Activated CD8-positive, alpha-beta T cell treated with anti-CD3 and anti-CD28 coated beads for 36 hours (primary cell): ENCODE data around the gene AQP1. TPM values are rescaled to one million over a fixed set of nuclear protein-coding genes. Genes with fewer than 3 reads are reported as not detected.

Source experiments
- ATAC-seq: fragments of 200-7000 bp; cut with Tn5 transposase; one replicate; pipeline ENCODE4 v1.10.0; 2021; ENCODE audit warnings: mild to moderate bottlenecking, moderate library complexity
- CTCF ChIA-PET: fragments of 350-600 bp; sonication (Branson Sonifier 250); formaldehyde crosslinking; loops from one replicate; lab custom pipeline; 2021; ENCODE audit warnings: antibody characterized with exemption; lab: Charles Lee
- POLR2A ChIA-PET: fragments of 350-600 bp; sonication (Branson Sonifier 250); formaldehyde crosslinking; loops from one replicate; lab custom pipeline; 2021; ENCODE audit warnings: antibody characterized with exemption; lab: Charles Lee
- DNase-seq: peaks from one replicate; pipeline ENCODE4 v3.0.0-alpha.2; 2020
- H3K27ac Mint-ChIP-seq: one replicate; pipeline ENCODE4 v1.8.0; 2021; ENCODE audit warnings: mild to moderate bottlenecking, mixed read lengths
- H3K27me3 Mint-ChIP-seq: one replicate; pipeline ENCODE4 v1.8.0; 2021; ENCODE audit warnings: mixed read lengths
- H3K36me3 Mint-ChIP-seq: one replicate; pipeline ENCODE4 v1.8.0; 2021; ENCODE audit warnings: low read depth, mixed read lengths
- H3K4me1 Mint-ChIP-seq: one replicate; pipeline ENCODE4 v1.8.0; 2021; ENCODE audit warnings: low read depth, mixed read lengths
- H3K4me3 Mint-ChIP-seq: one replicate; pipeline ENCODE4 v1.8.0; 2021; ENCODE audit warnings: mild to moderate bottlenecking, moderate library complexity, mixed read lengths
- H3K9me3 Mint-ChIP-seq: one replicate; pipeline ENCODE4 v1.8.0; 2021; ENCODE audit warnings: mixed read lengths
- intact Hi-C: fragments of 100-400 bp; cut with micrococcal nuclease; formaldehyde crosslinking; loops from one replicate; pipeline ENCODE4 v1.10.0; 2022
- total RNA-seq, 2 experiments: library from RNA; stranded (reverse); gene quantifications; one replicate each; pipeline ENCODE4 v1.2.3, GENCODE V29; 2021
- TF ChIP-seq, protein P1 (sequence below): fragments of 200-600 bp; IDR thresholded peaks from one replicate; pipeline ENCODE4 v1.8.0; 2022; ENCODE audit warnings: antibody characterized with exemption, mild to moderate bottlenecking

Gene AQP1
- total RNA-seq, 2 experiments from 2014 or later: 0.22 to 0.27 TPM

DNA sequence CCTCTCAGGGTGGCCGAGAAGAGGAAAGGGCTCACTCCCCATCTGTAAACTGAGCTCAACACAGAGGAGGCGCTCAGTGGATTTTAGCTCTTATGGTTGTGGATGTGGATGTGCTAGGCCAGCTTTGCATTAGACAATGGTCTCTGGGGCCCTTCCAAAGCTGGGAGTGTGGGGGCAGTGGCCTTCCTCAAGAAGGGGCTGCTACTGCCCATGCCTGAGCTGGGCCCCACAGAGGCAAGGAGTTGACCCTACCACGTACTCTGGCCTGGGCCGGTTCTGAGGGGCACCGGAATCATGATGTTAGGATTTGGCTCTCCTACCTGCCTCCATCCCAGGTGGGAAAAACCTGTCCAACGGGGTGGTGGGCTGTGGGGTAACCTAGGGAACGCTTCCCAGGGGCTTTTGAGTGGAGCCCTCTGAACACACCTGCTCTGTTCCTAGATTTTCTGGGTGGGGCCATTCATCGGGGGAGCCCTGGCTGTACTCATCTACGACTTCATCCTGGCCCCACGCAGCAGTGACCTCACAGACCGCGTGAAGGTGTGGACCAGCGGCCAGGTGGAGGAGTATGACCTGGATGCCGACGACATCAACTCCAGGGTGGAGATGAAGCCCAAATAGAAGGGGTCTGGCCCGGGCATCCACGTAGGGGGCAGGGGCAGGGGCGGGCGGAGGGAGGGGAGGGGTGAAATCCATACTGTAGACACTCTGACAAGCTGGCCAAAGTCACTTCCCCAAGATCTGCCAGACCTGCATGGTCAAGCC, 11.5 kb downstream of the AQP1 start:
- intact Hi-C loops: no loop called here
- no peak for ATAC-seq
- no peaks in the 10 kb centered on the region for H3K4me1 Mint-ChIP-seq
- TF ChIP-seq, protein P1, sequence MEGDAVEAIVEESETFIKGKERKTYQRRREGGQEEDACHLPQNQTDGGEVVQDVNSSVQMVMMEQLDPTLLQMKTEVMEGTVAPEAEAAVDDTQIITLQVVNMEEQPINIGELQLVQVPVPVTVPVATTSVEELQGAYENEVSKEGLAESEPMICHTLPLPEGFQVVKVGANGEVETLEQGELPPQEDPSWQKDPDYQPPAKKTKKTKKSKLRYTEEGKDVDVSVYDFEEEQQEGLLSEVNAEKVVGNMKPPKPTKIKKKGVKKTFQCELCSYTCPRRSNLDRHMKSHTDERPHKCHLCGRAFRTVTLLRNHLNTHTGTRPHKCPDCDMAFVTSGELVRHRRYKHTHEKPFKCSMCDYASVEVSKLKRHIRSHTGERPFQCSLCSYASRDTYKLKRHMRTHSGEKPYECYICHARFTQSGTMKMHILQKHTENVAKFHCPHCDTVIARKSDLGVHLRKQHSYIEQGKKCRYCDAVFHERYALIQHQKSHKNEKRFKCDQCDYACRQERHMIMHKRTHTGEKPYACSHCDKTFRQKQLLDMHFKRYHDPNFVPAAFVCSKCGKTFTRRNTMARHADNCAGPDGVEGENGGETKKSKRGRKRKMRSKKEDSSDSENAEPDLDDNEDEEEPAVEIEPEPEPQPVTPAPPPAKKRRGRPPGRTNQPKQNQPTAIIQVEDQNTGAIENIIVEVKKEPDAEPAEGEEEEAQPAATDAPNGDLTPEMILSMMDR: no peak
- H3K4me3 Mint-ChIP-seq: no peak overlapping the region
- no peak overlapping the region for H3K27ac Mint-ChIP-seq
- ChIA-PET POLR2A (no interaction called here), CTCF (interaction anchor here (1.2 to 1.3 kb wide), 2 partner anchors 16 to 61 kb away, joined by 5 to 7 read pairs; no protein-coding TSS in a partner anchor)
- no peaks in the 10 kb centered on the region for H3K36me3 Mint-ChIP-seq
- peaks cover 3% of the 10 kb centered on the region for H3K9me3 Mint-ChIP-seq
- H3K27me3 Mint-ChIP-seq: no peaks in the 10 kb centered on the region
- DNase-seq: no peak

DNA sequence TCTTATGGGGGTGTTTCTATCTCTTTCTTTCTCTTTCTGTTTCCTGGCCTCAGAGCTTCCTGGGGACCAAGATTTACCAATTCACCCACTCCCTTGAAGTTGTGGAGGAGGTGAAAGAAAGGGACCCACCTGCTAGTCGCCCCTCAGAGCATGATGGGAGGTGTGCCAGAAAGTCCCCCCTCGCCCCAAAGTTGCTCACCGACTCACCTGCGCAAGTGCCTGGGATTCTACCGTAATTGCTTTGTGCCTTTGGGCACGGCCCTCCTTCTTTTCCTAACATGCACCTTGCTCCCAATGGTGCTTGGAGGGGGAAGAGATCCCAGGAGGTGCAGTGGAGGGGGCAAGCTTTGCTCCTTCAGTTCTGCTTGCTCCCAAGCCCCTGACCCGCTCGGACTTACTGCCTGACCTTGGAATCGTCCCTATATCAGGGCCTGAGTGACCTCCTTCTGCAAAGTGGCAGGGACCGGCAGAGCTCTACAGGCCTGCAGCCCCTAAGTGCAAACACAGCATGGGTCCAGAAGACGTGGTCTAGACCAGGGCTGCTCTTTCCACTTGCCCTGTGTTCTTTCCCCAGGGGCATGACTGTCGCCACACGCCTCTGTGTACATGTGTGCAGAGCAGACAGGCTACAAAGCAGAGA, 12.2 kb downstream of the AQP1 start:
- no peak overlapping the region for H3K27ac Mint-ChIP-seq
- ATAC-seq: no peak
- TF ChIP-seq, protein P1: no peak
- no peaks in the 10 kb centered on the region for H3K27me3 Mint-ChIP-seq
- ChIA-PET CTCF (interaction anchor here (1.3 kb wide), 1 partner anchor 15 kb away, joined by 5 read pairs; no protein-coding TSS in a partner anchor), POLR2A (no interaction called here)
- no peaks in the 10 kb centered on the region for H3K4me1 Mint-ChIP-seq
- intact Hi-C loops: no loop called here
- no peaks in the 10 kb centered on the region for H3K36me3 Mint-ChIP-seq
- no peak for DNase-seq
- peaks cover 3% of the 10 kb centered on the region for H3K9me3 Mint-ChIP-seq
- H3K4me3 Mint-ChIP-seq: no peak overlapping the region

DNA sequence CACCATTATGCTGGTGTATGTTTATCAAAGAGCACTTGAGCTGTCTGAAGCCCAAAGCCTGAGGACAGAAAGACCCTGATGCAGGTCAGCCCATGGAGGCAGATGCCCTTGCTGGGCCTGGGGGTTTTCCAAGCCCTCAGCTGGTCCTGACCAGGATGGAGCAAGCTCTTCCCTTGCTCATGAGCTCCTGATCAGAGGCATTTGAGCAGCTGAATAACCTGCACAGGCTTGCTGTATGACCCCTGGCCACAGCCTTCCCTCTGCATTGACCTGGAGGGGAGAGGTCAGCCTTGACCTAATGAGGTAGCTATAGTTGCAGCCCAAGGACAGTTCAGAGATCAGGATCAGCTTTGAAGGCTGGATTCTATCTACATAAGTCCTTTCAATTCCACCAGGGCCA, 13.0 kb downstream of the AQP1 start:
- Mint-ChIP-seq H3K36me3 (no peaks in the 10 kb centered on the region), H3K4me1 (no peaks in the 10 kb centered on the region), H3K27ac (no peak overlapping the region), H3K9me3 (peaks cover 3% of the 10 kb centered on the region), H3K27me3 (no peaks in the 10 kb centered on the region), H3K4me3 (no peak overlapping the region)
- TF ChIP-seq, protein P1: no peak
- ATAC-seq (no peak), DNase-seq (no peak)
- ChIA-PET CTCF (interaction anchor here (1.3 kb wide), 1 partner anchor 14 kb away, joined by 5 read pairs; no protein-coding TSS in a partner anchor), POLR2A (no interaction called here)
- intact Hi-C loops: no loop called here

DNA sequence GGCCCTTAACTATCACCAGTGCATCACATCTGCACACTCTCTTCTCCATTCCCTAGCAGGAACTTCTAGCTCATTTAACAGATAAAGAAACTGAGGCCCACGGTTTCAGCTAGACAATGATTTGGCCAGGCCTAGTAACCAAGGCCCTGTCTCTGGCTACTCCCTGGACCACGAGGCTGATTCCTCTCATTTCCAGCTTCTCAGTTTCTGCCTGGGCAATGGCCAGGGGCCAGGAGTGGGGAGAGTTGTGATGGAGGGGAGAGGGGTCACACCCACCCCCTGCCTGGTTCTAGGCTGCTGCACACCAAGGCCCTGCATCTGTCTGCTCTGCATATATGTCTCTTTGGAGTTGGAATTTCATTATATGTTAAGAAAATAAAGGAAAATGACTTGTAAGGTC, 13.5 kb downstream of the AQP1 start:
- ATAC-seq: no peak

More for the DNA sequence above, 13.5 kb downstream of the AQP1 start:
- no peak for DNase-seq
- Mint-ChIP-seq H3K36me3 (no peaks in the 10 kb centered on the region), H3K4me3 (no peak overlapping the region), H3K27me3 (no peaks in the 10 kb centered on the region), H3K9me3 (peaks cover 3% of the 10 kb centered on the region), H3K4me1 (no peaks in the 10 kb centered on the region), H3K27ac (no peak overlapping the region)
- intact Hi-C loops: no loop called here
- TF ChIP-seq, protein P1: no peak
- ChIA-PET CTCF (interaction anchor here (0.8 kb wide), 1 partner anchor 14 kb away, joined by 3 read pairs; no protein-coding TSS in a partner anchor), POLR2A (no interaction called here)
